Activated CD4-positive, alpha-beta T cell treated with anti-CD3 and anti-CD28 coated beads for 4 hours (primary cell): ENCODE results near the gene IPCEF1.

Experiments used
- DNase-seq, 2 donors: peaks; one replicate each; pipeline ENCODE4 v3.0.0-alpha.2; 2020

Gene IPCEF1

GRCh38 chr6:154356690-154357089, at the start of gene IPCEF1:
IPCEF1 (minus strand) TSS chr6:154356803; CDS start chr6:154265947, 90,856 bp downstream.
- no peak for DNase-seq

GRCh38 chr6:154406301-154406700, 49.7 kb upstream of the IPCEF1 start:
- DNase-seq = no peak

GRCh38 chr6:154404791-154405400, 48.3 kb upstream of the IPCEF1 start:
- no peak for DNase-seq

- no peak for DNase-seq
These were observed 47.2 kb upstream of the IPCEF1 start for GRCh38 chr6:154403788-154404187.

GRCh38 chr6:154402081-154402780, 45.6 kb upstream of the IPCEF1 start:
- no peak for DNase-seq

- no peak for DNase-seq
These were observed 42.5 kb upstream of the IPCEF1 start for GRCh38 chr6:154399097-154399496.

GRCh38 chr6:154397491-154398195, 41.0 kb upstream of the IPCEF1 start:
- no peak for DNase-seq

GRCh38 chr6:154395878-154396277, 39.3 kb upstream of the IPCEF1 start:
- DNase-seq = no peak

- DNase-seq = no peak
These were observed 38.7 kb upstream of the IPCEF1 start for GRCh38 chr6:154395316-154395715.

- no peak for DNase-seq
These were observed 38.0 kb upstream of the IPCEF1 start for GRCh38 chr6:154394571-154394970.

- no peak for DNase-seq
These were observed 33.4 kb upstream of the IPCEF1 start for GRCh38 chr6:154390034-154390433.

GRCh38 chr6:154388803-154389202, 32.2 kb upstream of the IPCEF1 start:
- DNase-seq = no peak

GRCh38 chr6:154386848-154387717, 30.5 kb upstream of the IPCEF1 start:
- DNase-seq = no peak

GRCh38 chr6:154384191-154384590, 27.6 kb upstream of the IPCEF1 start:
- no peak for DNase-seq

GRCh38 chr6:154383273-154383672, 26.7 kb upstream of the IPCEF1 start:
- DNase-seq = no peak

GRCh38 chr6:154382740-154383139, 26.1 kb upstream of the IPCEF1 start:
- no peak for DNase-seq

GRCh38 chr6:154381548-154381947, 24.9 kb upstream of the IPCEF1 start:
- DNase-seq = no peak

GRCh38 chr6:154380741-154381140, 24.1 kb upstream of the IPCEF1 start:
- no peak for DNase-seq

- DNase-seq = no peak
These were observed 23.0 kb upstream of the IPCEF1 start for GRCh38 chr6:154379585-154379984.

- no peak for DNase-seq
These were observed 21.9 kb upstream of the IPCEF1 start for GRCh38 chr6:154378518-154378917.

GRCh38 chr6:154377726-154378125, 21.1 kb upstream of the IPCEF1 start:
- no peak for DNase-seq

- DNase-seq = no peak
These were observed 17.4 kb upstream of the IPCEF1 start for GRCh38 chr6:154373971-154374370.

- DNase-seq = no peak
These were observed 14.7 kb upstream of the IPCEF1 start for GRCh38 chr6:154371281-154371680.
